HG03469 (cell line): ENCODE data around the gene LRRC59.

Experiments used
- ATAC-seq: cut with Tn5 transposase; IDR thresholded peaks from one replicate; pipeline ENCODE4 v1.9.1; 2021; ENCODE audit warnings: mild to moderate bottlenecking, moderate library complexity, moderate number of reproducible peaks; ENCODE audit not compliant: unreplicated experiment

Gene LRRC59

GRCh38 chr17:50363217-50364060, 33.9 kb downstream of the LRRC59 start:
- no peak for ATAC-seq

DNA sequence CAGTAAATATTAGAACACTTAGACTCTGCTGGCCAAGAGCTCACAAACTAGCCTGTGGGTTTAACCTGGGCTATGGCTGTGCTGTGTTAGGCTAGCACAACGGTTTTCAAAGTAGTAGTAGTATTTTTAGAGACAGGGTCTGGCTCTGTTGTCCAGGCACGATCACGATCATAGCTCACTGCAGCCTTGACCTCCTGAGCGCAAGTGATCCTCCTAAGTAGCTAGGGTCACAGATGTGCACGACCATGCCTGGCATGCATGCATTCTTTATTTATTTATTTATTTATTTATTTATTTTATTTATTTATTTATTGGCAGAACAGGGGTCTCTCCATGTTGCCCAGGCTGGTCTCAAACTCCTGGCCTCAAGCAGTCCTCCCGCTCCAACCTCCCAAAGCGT, 34.7 kb downstream of the LRRC59 start:
- ATAC-seq, result no peak

DNA sequence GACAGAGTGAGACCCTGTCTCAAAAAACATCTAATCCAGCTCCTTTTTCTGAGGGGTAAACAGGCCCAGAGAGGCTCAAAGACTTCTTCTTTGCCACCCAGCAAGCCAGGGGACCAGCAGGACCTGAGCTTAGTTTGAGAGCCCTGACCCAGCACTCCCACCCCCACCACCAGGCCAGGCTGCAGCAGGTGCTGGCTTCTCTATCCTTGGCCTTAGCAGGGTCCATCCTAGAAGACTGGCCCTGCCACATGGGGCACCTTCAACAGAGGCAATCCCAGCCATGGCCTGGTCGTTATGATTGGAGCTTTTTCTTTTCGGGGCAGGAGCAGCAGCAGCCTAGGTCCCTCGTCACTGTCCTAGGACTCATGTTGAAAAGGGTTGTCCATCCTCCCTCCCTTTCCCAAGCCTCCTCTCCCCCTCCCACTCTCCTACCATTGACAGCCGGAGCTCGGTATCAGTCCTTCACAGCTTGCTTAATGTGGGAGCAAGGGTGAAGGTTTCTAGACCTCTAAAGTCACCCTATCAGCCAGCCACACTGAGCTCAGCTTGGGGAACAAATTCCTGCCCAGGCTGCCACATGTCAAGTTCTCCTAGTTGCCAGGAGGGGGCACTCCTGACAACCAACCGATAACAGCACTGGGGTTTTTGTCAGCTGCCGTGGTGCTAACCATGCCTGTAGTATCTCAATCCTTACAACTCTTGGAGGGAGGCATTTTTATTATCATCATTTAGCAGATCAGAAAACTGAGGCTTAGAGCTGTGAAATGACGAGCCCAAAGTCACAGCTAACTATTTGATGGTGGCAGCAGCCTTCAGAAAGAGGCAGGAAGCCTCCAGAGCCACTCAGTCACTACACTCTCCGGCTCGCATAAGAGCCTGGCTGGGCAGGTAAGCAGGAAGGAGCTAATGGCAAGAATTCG, 35.5 kb downstream of the LRRC59 start:
- ATAC-seq, result no peak

- no peak for ATAC-seq
Observed at GRCh38 chr17:50360486-50361115, 36.7 kb downstream of the LRRC59 start.

DNA sequence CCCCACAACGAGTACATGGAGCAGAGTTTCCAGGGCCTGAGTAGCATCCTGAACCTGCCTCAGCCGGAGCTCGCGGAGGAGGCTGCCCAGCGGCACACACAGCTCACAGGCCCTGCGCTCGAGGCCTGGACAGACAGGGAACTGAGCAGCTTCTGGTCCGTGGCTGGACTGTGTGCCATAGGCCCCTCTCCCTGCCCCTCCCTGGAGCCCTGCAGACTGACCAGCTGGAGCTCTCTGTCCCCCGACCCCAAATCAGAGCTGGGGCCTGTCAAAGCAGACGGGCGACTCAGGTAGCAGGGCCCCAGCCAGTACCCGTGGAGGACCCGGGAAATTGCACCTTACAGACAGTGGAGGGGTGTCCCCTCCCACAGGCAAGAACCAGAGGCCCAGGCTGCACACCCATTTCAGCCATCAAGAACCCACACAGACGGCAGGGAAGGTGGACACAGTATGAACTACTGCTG, 37.3 kb downstream of the LRRC59 start:
- no peak for ATAC-seq

DNA sequence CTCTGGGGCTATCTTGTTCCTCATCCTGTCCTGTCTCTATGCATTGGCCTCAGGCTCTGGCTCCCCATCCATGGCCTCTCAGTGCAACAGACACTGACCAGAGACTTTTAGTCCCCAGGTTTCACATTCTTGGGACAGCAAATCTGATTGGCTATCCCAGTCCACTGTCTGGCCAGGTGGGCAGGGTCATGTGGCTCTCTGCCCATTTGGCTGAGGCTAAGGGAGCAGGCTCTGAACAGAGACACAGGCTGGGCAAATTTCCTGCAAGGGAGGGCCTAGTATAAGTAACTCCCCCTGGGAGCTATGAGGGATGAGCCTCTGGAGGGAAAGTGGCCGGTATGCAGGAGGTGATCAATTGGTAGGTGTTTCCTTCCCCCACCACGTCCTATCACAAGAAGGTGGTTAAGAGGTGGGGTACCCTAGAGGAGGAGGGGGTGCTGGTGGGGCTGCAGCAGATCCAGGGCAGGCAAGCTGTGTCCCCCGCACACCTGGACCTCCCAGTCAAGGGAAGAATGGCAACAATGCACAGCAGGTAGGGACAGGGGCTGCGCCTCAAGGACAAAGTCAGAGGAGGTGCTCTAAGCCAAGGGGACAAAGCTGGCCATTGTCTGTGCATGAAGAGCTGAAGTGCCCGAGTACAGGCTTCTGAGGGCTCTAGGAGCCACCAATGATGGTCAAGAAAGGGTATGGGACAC, 38.2 kb downstream of the LRRC59 start:
- no peak for ATAC-seq

DNA sequence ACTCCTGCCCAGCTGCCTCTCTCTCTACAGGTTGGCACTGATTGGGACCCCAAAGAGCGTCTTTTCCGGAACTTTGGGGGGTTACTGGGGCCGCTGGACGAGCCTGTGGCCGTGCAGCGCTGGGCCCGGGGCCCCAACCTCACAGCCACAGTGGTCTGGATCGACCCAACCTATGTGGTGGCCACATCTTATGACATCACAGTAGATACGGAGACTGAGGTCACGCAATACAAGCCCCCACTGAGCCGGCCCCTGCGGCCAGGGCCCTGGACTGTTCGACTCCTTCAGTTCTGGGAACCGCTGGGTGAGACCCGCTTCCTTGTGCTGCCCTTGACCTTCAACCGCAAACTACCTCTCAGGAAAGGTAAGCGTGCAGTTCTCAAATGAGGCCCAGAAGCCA, 39.1 kb downstream of the LRRC59 start:
- no peak for ATAC-seq

DNA sequence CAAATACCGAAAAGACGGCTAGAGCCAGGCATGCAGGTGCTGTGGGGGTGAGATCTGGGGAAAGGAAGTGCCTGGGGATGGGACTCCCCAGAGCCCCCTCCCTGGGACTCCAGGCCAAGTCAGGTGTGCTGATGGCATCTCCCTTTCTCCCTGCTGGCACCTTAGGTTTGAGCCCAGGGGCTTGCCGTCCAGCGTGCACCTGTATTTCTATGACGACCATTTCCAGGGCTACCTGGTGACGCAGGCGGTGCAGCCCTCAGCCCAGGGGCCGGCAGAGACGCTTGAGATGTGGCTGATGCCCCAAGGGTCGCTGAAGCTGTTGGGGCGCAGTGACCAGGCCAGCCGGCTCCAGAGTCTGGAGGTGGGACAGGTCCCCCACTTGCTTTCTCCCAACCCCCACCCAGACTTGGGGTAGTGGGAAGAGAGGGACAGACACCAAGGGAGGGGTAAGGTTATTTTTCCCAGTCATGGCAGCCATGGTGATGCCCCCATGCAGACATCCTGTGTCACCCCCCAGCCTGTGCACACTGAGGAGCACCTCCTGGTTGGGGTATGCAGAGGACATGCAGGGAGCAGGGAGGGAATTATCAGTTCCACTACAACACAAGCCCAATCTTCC, 40.3 kb downstream of the LRRC59 start:
- no peak for ATAC-seq

- ATAC-seq, result no peak
Observed at GRCh38 chr17:50356418-50356817, 40.9 kb downstream of the LRRC59 start.

- no peak for ATAC-seq
Observed at GRCh38 chr17:50355701-50356341, 41.5 kb downstream of the LRRC59 start.

DNA sequence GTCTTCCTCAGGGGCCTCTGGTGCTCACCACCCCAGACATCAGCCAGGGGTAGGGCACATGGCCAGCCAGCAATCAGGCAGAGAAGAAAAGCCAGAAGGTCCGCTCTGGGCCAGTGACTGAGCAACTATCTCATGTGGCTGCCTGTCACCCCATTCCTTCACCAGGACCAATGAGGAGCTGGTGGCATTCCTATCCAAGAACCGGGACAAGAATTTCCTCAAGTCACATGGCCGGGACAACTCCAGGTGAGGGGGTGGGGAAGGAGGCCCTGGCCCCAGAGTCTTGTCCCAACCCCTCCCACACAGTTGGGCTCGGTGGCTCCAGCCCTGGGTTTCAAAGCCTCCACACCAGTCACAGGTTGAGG, 42.0 kb downstream of the LRRC59 start:
- ATAC-seq, result no peak

DNA sequence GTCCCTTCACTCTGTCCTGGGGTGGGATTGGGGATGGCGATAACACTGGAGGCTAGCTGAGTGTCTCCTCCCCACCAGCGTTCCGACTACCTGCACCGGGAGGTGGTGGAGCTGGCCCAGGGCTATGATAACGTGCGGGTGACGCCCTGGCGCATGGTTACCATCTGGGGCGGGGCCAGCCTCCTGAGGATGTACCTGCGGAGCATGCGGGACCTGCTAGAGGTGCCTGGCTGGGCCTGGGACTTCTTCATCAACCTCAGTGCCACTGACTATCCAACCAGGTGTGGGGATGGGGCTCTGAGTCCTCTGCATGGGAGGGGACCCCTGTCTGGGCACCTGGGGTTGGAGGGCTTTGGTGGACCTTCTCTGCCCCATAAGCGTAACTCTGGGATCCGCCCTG, 42.5 kb downstream of the LRRC59 start:
- no peak for ATAC-seq

DNA sequence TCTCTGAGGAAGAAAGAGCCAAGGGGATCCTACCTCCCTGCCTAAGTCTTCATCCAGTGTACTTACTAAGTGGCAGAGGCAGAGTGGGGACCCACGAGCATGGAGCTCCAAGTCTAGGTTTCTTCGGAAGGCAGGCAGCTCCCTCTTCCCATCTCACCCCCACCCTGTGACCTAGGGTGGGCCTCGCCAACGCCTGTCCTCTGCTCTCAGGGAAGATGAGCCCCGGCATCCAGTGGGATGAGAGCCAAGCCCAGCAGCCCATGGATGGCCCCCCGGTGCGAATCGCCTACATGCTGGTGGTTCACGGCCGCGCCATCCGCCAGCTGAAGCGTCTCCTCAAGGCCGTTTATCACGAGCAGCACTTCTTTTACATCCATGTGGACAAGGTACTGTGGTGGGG, 43.1 kb downstream of the LRRC59 start:
- ATAC-seq, result no peak

DNA sequence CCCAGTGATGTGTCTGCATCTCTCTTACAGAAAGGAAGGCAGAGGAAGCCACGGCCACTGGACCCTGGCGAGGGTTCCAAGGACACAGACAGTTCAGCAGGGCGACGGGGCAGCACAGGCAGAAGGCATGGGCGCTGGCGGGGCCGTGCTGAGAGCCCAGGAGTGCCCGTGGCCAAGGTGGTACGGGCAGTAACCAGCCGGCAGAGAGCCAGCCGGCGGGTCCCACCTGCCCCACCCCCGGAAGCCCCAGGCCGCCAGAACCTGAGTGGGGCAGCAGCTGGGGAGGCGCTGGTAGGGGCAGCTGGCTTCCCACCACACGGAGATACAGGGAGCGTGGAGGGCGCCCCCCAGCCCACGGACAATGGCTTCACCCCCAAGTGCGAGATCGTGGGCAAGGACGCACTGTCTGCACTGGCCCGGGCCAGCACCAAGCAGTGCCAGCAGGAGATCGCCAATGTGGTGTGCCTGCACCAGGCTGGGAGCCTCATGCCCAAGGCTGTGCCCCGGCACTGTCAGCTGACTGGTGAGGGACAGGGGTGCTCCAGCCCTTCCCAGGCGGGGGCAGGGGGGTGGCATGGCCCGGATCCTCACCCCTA, 43.6 kb downstream of the LRRC59 start:
- ATAC-seq, result no peak

DNA sequence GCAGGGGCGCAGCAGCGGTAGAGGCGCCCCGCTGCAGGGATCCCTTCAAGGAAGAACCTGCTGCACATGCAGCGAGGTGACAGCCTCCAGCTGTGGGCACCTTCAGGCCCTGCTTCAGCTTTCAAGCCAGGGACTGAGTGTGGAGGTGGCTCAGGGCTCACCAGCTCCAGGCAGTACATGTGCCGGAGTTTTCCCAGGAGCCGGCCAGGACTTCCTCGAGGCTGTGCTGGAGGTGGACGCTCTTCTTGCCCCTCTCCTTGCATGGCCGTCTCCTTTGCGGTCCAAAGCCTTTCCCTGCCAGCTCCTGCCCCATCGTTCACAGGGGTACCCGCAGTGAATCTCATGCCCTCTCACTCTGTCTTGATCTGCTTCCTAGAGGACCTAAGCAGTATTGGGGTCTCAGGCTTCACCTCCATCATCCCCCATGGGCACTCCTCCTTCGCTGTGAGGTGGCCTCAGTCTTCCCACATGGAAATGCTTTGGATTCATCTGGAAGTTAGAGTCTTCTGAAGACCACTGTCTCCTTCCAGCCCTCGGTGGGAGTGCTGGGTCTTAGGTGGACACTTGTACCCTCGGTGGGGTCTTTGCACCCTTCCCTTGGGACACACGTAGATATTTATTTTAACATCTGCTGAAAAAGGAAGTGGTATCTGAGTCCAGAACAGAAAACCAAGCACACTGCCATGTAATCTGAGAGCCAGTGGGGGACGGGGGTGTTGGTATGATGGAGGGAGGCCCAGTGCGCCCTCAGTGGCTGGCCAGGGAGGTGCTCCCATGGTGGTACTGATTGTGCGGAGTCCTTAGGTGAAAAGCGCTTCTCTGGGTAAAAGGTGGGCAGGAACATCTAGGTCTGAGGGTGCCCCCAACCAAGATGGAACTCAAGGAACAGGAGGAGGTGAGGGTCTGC, 44.4 kb downstream of the LRRC59 start:
- ATAC-seq, result no peak

DNA sequence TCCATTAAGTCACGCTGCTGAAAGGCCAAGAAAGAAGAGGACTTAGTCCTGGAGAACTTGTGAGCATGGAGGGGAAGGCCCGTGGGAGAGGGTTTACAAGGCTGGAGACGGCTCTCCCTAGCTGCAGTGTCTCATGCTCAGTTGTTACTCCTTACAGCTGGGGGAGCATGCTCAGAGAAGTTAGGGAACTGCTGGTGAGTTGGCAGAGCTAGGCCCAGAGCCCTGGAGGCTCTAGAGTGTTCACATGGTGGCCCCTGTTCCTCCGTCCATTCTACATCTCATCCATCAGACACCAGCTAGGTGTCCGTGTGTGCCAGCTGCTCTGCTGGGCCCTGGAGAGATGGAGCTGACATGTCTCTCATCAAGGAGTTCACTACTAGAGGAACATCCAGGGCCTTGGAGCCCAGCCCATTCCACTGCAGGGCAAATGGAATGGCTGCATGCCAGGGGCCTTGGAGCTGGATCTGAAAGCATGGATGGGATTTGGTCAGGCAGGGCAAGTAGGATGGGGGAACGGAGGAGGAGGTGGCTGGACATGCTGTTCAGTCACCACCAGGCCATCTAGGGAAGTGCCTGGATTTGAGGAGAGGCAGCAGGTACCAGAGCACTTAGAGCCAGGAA, 45.1 kb downstream of the LRRC59 start:
- ATAC-seq, result no peak

DNA sequence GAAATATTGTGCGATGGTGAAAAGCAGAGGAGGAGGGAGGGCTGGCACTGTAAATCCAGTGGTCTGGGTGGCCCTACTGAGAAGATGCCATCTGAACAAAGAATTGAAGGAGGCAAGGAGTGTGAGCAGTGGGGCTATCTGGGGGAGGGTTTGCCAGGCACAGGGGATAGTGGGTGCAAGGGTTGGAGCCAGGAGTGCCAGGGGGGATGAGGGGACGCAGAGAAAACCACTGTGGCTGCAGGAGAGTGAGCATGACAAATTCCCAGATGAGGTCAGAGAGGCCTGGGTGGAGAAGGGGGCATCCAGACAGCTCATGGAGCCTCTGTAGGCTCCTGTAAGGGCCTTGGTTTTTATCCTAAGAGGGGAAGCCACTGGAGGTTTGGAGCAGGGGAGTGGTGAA, 46.6 kb downstream of the LRRC59 start:
- ATAC-seq, result no peak

DNA sequence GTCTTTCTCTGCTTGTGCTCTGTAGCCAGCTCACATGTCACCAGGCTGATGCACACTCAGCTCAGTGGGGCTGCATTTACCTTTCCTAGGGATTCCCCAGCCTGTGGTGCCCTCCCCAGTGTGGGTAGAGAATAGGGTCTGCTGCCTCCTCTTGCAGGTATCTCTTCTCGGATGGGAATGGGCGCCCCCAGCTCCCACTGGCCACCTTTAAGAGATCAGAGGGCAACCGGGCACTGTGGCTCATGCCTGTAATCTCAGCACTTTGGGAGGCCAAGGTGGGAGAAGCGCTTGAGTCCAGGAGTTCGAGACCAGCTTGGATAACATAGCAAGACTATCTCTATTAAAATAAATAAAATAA, 48.1 kb downstream of the LRRC59 start:
- no peak for ATAC-seq
